Erythroblast (primary cell): ENCODE data around the gene ABR.
"Not testable (repeated sequence)": the region's sequence is repeated elsewhere in the genome, so short reads cannot be mapped to it uniquely, and the experiment has no call there.

ENCODE experiments used
- DNase-seq, 2 experiments: peaks; one replicate each; lab custom pipeline; 2025; lab: John Stamatoyannopoulos, UW
- GATA1 ChIP-seq: IDR thresholded peaks from 2 replicates; pipeline ENCODE4 v1.6.1; 2011; ENCODE audit warnings: low read depth, mild to moderate bottlenecking, control low read depth, low read length, moderate library complexity
- POLR2A ChIP-seq: IDR thresholded peaks from 2 replicates; pipeline ENCODE4 v1.6.1; 2011; ENCODE audit warnings: mild to moderate bottlenecking, low read length

Gene ABR

DNA sequence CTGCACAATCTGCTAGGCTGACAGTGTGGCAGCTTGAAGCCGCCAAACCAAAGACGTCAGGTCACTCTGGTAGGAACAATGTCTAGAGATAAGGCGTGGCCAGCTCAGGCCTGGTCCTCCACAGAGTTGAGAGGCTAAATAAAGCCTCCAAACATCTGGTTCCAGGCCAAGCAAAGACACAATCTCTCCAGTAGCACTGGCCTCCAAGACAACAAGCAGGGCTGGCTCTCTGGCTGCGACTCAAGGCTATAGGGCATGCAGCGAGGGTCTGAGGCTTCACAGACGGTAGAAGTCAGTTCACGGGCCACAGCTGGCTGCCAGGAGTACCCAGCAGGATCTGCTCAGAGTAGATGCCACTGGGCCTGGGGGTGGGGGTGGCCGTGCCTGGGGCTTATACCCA, 75.6 kb downstream of the ABR start:
- DNase-seq = no peak
- TF ChIP-seq GATA1 (no peak), POLR2A (no peak)

- TF ChIP-seq GATA1 (no peak), POLR2A (no peak)
- DNase-seq = no peak
Observed at GRCh38 chr17:1100382-1100781, 79.4 kb downstream of the ABR start.

DNA sequence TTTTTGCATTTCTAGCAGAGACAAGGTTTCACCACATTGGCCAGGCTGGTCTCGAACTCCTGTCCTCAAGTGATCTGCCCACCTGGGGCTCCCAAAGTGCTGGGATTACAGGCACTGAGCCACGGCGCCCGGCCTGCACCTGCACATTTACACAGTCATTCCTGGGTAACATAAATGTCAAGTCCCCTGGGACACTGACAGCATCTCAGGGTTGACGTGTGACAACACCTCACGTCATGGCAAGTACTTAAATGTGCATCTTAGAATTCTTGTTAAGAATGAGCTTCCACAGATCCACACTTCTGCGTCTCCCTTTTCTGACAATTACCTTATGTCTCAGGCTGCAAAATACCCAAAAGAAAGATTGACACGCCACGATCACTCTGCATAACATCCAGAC, 80.5 kb downstream of the ABR start:
- no peak for DNase-seq
- TF ChIP-seq POLR2A (no peak), GATA1 (no peak)

GRCh38 chr17:1097972-1098744, 81.6 kb downstream of the ABR start:
- not testable (repeated sequence) for DNase-seq

- no peak for DNase-seq
- TF ChIP-seq GATA1 (no peak), POLR2A (no peak)
Observed at GRCh38 chr17:1096215-1096614, 83.6 kb downstream of the ABR start.

DNA sequence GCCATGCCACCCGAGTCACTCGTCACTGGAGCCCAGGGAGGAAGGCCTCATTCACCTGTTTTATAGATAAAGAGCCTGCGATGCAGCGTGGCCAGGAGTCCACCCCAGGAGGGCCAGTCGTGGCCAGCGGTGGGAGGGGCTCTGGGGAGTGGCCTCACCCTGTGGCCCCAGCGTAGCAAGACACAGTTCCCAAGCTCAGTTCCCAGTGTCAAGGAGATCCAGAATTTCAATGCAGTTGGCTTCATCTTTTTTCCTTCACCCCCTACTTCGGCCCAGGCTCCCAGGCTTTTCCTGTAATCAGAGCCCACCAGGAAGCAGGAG, 84.0 kb downstream of the ABR start:
- DNase-seq = no peak
- TF ChIP-seq GATA1 (no peak), POLR2A (no peak)

GRCh38 chr17:1095090-1095852, 84.5 kb downstream of the ABR start:
- DNase-seq = no peak
- TF ChIP-seq GATA1 = no peak
- no peak for TF ChIP-seq POLR2A

GRCh38 chr17:1094591-1094990, 85.2 kb downstream of the ABR start:
- TF ChIP-seq POLR2A = no peak
- no peak for TF ChIP-seq GATA1
- DNase-seq = no peak

DNA sequence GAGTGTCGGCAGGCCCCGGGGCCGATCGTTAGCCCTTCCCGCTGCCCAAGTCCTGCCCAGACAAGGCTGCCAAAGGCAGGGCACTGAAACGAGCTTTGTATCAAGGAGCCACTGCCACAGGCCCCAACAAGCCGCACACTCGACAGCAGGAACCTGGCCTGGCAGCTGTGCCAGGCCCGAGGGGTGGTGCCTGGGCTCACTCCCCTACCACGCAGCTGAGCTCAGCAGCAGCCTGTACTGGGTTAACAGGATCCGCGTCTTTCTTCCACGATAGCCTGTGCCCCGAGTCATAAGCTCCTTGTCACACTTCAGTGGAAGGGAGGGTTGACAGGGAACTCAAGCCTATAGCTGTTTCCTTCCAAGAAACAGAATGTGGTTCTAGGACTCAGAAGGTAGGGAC, 87.9 kb downstream of the ABR start:
- DNase-seq = no peak
- no peak for TF ChIP-seq GATA1
- TF ChIP-seq POLR2A = no peak

DNA sequence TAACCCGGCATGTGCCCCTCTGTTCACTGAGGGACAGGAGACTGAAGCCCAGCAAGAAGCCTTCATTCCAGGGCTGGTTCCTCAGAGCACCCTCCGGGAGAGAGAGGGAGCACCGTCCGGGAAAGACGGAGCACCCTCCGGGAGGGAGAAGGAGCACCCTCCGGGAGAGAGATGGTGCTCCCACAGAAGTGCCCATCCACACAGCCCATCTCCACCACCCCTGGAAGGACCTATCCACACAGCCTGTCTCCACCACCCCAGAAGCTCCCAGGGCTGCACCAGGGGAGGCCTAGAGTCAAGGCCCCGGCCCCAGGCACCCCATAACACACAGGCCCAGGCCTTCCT, 88.6 kb downstream of the ABR start:
- TF ChIP-seq GATA1 (no peak), POLR2A (no peak)
- DNase-seq = no peak

DNA sequence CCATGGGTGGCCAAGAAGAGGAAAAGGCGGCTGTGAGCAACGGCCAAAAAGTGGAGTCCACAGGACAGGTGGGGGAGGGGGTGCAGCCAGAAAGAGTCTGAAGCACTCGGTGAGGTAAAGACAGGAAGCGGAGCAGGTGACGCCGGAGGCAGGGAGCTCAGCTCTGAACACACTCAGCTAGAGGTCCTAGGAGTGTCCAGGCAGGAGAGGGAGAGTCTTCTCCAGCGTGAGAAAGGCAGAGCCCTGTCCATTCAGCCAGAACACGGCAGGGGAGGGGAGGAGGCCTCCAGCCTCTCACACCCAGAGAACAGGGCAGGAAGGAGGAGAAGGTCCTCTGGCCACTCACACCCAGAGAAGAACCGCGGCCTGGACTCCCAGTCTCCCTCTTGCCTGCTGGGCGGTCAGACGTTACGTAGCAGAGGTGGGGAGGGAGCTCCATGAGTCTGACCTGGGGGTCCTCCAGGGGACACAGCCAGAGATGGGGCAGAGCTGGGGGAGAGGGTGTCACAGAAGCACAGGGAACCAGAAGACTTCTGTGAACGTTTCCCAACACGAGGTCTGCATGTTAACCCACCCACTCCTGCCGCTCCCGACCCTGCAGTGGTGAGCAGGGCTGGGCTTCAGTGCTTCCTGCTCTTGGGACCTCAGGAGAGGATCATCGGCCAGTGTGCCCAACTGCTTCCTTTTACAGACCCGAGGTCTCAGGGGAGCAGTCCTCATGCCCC, 89.2 kb downstream of the ABR start:
- no peak for DNase-seq
- no peak for TF ChIP-seq POLR2A
- no peak for TF ChIP-seq GATA1

DNA sequence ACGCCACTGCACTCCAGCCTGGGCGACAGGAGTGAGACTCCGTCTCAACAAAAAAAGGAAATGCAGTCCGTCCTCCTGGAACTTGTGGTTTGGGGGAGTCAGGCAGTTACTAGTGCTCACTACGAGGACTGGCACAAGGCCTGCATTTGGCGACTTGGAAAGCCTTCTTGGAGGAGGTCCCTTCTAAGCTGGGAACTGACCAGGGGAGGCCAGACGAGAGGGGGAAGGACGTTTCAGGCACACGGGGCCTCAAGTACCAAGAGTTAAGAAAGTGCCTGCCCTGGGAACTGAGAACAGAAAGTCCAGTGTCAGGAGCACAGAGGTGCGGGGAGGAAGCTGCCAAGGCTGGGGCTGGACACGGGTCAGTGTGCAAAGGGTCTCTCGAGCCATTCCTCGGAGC, 89.9 kb downstream of the ABR start:
- no peak for DNase-seq
- TF ChIP-seq POLR2A = no peak

- TF ChIP-seq GATA1 (no peak), POLR2A (no peak)
- DNase-seq = peak in 1 of 2 experiments; percentile 10
Observed at GRCh38 chr17:1087381-1088241, 92.2 kb downstream of the ABR start.
